Fibroblast of lung (primary cell): Measurements from ENCODE around the gene DNMBP.

Source experiments
- EZH2 ChIP-seq: IDR thresholded peaks from 2 replicates; pipeline ENCODE4 v1.5.1; 2012; ENCODE audit warnings: low read length, control low read depth, mild to moderate bottlenecking; ENCODE audit errors: missing control alignments
- TF ChIP-seq, protein P1 (sequence below), 2 donors: IDR thresholded peaks in 1 of 2; conservative IDR thresholded peaks in 1 of 2; 1 replicate in 1 of 2; 2 replicates in 1 of 2; pipeline ENCODE4 v1.5.1; 2011 to 2012; ENCODE audit warnings: low read length in 2 of 2, control low read depth in 1 of 2, inconsistent platforms in 1 of 2, low read depth in 1 of 2, mild to moderate bottlenecking in 1 of 2

DNA sequence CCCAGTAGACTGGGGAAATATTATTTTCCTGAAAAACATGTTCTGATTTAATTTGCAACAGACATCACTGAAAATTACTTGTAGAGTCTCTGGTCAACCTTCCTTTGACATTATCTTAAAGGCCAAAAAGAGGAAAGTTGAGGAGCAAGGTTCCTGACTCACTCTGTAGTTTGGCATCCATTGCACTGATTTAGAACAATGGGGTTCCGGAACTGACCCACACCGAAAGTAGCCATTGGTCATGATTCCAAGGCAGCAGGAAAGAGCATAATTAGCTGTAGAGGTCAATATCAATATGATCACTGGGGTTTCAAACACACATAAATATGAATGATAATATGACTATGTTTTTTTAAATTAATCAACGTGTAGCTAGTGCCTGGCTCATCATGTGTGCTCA, 65.8 kb downstream of the DNMBP start:
- TF ChIP-seq, protein P1, sequence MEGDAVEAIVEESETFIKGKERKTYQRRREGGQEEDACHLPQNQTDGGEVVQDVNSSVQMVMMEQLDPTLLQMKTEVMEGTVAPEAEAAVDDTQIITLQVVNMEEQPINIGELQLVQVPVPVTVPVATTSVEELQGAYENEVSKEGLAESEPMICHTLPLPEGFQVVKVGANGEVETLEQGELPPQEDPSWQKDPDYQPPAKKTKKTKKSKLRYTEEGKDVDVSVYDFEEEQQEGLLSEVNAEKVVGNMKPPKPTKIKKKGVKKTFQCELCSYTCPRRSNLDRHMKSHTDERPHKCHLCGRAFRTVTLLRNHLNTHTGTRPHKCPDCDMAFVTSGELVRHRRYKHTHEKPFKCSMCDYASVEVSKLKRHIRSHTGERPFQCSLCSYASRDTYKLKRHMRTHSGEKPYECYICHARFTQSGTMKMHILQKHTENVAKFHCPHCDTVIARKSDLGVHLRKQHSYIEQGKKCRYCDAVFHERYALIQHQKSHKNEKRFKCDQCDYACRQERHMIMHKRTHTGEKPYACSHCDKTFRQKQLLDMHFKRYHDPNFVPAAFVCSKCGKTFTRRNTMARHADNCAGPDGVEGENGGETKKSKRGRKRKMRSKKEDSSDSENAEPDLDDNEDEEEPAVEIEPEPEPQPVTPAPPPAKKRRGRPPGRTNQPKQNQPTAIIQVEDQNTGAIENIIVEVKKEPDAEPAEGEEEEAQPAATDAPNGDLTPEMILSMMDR (conservative IDR thresholded peaks at IDR 0.05 in 1 of 2, IDR thresholded peaks at IDR 0.05 in 1 of 2; ENCODE audit: low read depth in 1 of 2, low read length in 2 of 2), result no peak
- TF ChIP-seq EZH2, result no peak
